Jurkat, Clone E6-1 (cell line): Measurements from ENCODE around the gene FBXW4. TPM values are rescaled to one million over a fixed set of nuclear protein-coding genes. Genes with fewer than 3 reads are reported as not detected.

Experiments
- DNase-seq: peaks from one replicate; pipeline ENCODE4 v3.0.0-alpha.2; 2011; ENCODE audit warnings: low read depth, low spot score
- H3K4me3 ChIP-seq: 2 replicates; pipeline ENCODE4 v1.5.1; 2011; ENCODE audit warnings: mild to moderate bottlenecking, low read length, control low read depth, moderate library complexity
- polyA plus RNA-seq: library from polyadenylated mRNA; unstranded; fragments of >200 nt; gene quantifications from one replicate; pipeline ENCODE4 v1.2.1, GENCODE V29; 2012; ENCODE audit warnings: missing spikeins; ENCODE audit not compliant: insufficient read length, insufficient read depth

Gene FBXW4, protein sequence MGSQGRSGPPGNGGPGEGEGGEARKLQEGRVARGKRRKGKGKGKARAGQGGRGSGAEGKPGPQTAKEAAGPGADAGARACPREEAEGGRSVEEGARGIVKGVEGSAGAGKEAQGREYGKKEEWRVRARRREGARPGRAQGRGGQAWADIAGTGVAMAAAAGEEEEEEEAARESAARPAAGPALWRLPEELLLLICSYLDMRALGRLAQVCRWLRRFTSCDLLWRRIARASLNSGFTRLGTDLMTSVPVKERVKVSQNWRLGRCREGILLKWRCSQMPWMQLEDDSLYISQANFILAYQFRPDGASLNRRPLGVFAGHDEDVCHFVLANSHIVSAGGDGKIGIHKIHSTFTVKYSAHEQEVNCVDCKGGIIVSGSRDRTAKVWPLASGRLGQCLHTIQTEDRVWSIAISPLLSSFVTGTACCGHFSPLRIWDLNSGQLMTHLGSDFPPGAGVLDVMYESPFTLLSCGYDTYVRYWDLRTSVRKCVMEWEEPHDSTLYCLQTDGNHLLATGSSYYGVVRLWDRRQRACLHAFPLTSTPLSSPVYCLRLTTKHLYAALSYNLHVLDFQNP
- 30.6 TPM for polyA plus RNA-seq

DNA sequence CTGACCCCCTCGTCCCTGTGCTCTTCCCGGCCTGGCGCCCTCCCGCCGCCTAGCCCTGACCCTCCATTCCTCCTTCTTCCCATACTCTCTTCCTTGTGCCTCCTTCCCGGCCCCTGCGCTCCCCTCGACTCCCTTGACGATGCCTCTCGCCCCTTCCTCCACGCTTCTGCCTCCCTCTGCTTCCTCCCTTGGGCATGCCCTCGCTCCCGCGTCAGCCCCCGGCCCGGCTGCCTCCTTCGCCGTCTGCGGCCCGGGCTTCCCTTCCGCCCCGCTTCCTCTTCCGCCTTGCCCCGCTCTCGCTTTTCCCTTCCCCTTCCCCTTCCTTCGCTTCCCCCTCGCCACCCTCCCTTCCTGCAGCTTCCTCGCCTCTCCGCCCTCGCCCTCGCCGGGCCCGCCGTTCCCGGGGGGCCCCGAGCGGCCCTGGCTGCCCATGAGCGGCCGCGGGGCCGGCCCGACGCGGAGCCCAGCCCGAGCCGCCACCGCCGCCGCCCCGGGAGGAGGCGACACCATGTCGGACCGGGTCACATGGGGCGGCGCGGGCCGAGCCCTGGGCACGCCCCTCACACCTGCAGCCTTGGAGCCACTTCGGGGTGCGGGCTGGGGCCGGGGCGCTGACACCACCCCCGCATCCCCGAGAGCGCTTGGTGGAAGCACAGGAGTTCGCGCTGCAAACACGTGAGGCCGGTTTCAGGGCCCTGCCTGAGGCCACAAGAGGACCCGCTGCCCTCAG is at the start of gene FBXW4:
FBXW4 (minus strand) TSS at position 497 of the 730 bp plus-strand sequence; CDS start at position 432, 65 bp downstream.
- peak within 1 kb of the TSS; percentile 86 for H3K4me3 ChIP-seq
- DNase-seq: peak; percentile 25

DNA sequence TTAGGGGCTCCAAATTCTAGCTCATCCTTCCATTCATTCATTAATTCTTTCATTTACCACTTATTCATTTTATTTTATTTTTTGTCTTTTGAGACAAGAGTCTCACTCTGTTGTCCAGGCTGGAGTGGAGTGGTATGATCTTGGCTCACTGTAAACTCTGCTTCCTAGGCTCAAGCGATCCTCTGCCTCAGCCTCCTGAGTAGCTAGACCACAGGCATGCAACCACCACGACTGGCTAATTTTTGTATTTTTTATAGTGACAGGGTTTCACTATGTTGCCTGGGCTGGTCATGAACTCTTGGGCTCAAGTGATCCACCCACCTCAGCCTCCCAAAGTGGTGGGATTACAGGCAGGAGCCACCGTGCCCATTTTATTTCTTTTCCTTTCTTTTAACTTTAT is 49.3 kb upstream of the FBXW4 start:
- DNase-seq: no peak
- H3K4me3 ChIP-seq: no peak overlapping the region

DNA sequence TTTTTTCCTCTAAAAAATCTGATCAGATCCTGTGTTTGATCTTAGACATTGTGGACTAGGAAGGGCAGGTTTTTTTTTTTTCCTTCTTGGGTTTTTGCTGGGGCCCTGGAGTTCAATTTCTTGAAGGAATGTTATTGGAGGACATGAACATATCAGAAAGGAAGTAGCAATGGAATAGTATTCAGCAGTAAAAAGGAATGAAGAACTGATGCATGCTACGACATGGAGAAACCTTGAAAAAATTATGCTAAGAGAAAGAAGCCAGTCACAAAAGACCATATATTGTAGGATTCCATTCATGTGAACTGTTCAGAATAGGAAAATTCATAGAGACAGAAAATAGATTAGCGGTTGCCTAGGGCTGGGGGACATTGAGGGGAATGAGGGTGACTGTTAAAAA is 47.0 kb upstream of the FBXW4 start:
- no peak for DNase-seq
- H3K4me3 ChIP-seq: no peak overlapping the region

DNA sequence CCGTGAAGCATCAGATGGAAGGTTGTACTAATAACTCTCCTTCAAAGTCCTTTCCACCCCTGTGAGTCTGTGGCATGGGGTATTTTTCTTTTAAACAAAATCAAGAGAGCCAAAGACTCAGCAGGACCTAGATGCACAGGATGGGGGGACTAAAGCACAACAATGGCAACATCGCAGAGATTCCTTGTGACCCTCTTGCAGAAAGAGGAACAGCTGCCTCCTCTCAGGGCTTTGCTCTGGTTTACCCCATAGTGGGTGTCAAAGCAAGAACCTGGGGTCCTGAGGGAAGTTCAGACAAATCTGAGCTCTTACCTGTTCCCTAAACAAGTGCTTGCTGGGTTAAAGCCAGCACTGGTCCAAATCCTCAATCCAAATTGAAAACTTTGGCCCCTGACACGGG is 41.7 kb upstream of the FBXW4 start:
- no peak for DNase-seq
- H3K4me3 ChIP-seq: no peak overlapping the region

DNA sequence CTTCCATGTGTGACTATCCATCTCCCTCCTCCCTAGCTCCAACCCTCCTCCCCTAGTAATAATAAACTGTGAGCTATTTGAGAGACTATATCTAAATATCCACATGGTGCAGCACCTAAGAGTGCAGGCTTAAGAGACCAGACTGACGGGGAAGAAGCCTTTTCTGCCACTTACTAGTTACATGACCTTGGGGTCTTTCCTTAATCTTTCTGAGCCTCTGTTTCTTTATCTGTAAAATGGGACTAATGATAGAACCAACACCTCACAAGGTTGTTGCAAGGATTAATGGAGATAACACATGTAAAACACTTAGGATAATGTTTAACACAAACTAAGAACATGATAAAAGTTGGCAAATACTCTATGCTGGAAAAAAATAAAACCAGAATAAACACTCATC is 37.1 kb upstream of the FBXW4 start:
- no peak for DNase-seq
- no peak overlapping the region for H3K4me3 ChIP-seq

DNA sequence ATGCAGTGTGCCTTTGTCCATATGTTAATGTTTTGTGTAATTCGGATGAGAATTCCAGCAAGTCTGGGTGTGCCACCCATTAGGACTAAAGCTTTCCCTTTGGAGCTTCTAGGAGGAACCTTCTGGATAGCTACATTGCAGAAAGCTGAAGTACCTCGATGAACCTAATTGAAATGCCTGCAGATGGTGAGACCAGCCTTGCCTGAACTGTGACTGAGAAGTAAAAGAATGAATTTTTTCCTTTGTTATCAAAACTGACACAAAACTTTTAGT is 31.1 kb upstream of the FBXW4 start:
- DNase-seq: no peak
- H3K4me3 ChIP-seq: no peak overlapping the region

DNA sequence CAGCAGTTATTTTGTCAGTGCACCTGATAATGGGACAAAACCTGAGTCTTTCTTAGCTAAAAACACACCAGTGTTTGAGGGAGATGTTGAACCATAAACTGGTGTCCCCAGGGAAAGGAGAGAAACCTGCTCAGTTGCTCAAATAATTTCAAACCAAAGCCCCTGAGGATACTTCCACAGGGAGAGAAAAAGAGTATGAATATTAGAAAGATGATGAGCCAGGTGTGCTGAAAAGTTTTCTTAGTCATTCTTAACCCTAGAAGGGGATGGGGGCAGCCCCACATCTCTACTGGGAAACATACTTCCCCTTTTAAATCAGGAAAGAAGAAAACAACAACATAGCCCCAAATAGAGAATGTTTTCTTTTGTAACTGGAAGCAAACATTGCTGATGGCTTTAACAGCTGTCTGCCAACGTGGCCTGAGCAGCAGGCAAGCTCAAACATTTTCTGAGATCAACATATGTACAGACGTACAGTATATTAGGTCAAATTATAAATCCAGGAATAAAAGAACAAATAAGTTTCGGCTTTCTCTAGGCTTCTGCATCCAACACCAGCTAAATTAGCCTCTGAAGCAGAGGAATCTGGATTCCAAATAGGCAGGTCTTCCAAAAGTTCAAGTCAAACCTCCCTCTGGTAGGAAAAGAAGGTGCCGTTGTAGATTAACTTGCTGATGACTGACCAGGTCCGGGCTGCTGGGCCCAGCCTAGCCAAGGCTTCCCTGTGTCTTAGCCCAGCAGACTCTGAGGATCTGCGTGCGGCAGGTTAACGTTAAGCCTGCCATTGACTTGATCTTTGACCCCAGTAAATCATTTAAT is 30.5 kb upstream of the FBXW4 start:
- no peak for DNase-seq
- no peak overlapping the region for H3K4me3 ChIP-seq

DNA sequence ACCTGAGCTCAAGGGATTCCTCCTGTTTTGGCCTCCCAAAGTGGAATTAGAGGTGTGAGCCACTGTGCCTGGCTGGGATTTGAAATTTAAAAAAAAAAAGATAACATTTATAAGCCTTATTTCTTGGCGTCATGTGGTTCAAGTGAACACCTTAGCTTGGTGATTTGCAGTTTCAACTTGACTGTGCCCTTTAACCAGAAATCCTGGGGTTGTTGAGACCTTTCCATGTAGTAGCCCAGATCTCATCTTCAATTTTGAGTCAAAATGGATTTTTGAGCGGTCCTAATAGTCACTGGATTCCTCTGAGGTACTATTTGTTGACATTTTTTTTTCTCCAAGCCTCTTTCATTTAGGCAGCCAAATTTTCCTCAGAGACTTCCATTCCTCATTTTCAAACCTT is 29.5 kb upstream of the FBXW4 start:
- H3K4me3 ChIP-seq: no peak overlapping the region
- no peak for DNase-seq

DNA sequence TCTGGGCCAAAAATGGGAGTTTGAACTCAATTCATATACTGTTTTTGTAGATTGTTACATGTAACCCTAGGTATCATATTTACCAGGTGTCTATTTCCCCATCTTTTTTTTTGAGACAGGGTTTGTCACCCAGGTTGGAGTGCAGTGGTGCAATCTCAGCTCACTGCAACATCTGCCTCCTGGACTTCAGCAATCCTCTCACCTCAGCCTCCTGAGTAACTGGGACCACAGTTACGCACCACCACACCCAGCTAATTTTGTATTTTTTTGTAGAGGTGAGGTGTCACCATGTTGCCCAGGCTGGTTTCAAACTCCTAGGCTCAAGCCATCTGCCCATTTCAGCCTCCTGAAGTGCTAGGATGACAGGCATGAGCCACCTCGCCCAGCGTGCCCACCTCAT is 28.2 kb upstream of the FBXW4 start:
- no peak overlapping the region for H3K4me3 ChIP-seq

DNA sequence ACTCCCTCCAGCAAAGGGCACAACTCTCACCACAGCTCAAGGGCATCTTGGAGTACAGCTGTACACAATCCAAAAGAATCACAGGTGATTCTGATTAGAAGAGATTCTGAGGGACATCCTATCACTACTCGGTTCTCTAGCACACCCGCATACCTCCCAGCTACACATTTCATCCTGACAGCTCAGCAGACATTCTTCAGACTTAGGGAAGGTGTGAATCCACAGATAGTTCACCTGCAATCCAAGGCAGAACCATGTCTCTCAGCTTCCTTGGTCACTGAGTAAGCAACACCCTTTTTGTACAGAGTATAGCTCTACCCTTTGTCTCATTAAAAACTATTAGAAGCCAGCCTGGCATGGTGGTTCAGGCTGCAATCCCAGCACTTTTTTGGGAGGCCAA is 26.8 kb upstream of the FBXW4 start:
- DNase-seq: no peak
- H3K4me3 ChIP-seq: no peak overlapping the region

More for the DNA sequence above, 28.2 kb upstream of the FBXW4 start:
- DNase-seq: no peak

DNA sequence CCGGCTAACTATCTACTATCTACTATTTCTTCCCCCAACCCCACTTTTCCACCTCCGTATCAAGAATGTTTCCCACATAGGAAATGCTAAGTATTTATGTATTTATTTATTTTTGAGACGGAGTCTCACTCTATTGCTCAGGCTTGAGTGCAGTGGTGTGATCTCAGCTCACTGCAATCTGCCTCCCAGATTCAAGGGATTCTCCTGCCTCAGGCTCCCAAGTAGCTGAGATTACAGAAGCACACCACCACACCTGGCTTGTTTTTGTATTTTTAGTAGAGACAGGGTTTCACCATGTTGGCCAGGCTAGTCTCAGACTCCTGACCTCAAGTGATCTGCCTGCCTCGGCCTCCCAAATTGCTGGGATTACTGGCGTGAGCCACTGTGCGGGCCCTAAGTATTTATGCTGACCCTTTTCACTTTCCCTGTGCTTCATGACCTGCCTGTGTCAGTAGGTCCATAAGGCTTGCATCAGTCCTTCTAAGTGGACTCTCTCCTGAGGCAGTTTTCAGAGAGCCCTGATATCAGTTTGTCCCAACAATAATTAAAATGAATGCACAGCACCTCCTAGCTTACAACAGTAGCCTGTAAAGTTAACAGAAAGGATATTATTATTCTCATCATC is 25.7 kb upstream of the FBXW4 start:
- no peak for DNase-seq
- no peak overlapping the region for H3K4me3 ChIP-seq

DNA sequence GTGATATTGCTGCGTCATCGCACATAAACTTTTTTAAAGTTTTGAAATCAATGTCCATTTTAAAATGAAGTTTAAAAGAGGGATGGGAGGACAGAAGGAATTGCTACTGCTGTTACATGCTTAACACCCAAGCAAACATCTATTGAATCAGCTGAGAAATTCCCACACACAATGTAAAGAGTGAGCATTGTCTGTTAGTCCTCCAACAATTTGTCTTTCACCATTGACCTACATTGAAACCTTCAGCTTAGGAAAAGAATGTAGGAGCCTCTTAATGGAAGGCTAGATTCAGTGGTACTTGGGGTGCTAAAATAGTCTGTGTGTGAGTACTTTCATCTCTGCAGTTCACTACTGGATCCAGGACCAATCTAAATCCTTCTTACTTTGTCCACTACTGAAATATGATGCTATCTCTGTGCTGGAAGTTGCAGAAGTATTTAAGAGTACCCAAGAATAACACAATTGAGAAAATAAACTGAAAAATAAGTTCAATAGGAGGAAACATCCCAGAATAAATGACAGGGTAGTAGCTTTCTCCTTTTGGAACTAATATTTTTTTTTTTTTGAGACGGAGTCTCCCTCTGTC is 23.8 kb upstream of the FBXW4 start:
- no peak for DNase-seq
- H3K4me3 ChIP-seq: no peak overlapping the region

DNA sequence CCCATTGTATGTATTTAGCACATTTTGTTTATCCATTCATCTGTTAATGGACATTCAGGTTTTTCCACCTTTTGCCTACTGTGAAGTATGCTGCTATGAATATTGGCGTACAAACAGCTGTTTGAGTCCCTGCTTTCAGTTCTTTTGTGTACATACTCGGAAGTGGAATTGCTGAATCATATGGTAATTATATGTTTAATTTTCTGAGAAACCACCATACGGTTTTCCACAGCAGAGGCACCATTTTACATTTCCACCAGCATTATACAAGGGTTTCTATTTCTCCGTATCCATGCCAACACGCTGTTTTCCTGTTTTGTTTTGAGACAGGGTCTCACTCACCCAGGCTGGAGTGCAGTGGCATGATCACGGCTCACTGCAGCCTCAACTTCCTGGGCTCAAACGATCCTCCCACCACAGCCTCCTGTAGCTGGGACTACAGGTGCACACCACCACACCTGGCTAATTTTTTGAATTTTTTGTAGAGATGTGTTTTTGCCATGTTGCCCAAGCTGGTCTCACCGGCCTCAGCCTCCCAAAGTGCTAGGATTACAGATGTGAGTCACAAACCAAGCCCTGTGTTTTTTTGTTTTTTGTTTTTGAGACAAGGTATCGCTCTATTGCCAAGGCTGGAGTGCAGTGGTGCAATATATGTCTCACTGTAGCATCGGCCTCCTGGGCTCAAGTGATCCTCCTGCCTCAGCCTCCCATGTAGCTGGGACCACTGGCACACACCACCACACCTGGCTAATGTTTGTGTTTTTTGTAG is 22.1 kb upstream of the FBXW4 start:
- no peak for DNase-seq
- no peak overlapping the region for H3K4me3 ChIP-seq

DNA sequence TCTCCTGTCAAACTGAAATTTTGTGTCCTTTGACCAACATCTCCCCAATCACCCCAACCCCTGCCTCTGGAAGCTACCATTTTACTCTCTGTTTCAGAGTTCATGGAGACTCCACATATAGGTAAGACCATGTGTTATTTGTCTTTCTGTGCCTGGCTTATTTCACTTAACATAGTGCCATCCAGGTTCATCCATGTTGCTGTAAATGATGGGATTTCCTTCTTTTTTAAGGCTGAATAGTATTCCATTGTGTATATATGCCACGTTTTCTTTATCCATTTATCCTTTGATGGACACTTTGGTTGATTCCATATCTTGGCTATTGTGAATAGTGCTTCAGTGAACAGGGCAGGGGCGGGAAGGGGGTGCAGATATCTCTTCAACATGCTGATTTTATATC is 18.0 kb upstream of the FBXW4 start:
- no peak overlapping the region for H3K4me3 ChIP-seq
- DNase-seq: no peak

DNA sequence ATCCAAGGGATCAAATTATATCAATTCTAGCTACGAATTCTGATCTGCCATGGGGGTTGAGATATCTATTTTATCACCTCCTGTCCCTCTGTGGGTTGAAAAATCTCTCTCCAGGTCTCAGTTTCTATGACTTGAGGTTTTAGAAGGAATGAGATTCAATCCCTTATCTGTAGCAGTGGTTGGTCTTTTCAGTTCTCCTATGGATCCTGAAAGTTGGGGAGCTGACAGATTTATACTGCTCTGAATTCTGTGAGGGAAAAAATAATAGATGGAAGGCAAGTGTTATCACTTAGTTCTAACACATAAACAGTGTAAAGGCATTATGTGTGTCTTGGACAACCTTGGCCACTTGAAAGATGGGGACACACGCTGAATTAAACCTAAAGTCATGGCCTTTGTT is 15.8 kb upstream of the FBXW4 start:
- no peak overlapping the region for H3K4me3 ChIP-seq
- DNase-seq: no peak

DNA sequence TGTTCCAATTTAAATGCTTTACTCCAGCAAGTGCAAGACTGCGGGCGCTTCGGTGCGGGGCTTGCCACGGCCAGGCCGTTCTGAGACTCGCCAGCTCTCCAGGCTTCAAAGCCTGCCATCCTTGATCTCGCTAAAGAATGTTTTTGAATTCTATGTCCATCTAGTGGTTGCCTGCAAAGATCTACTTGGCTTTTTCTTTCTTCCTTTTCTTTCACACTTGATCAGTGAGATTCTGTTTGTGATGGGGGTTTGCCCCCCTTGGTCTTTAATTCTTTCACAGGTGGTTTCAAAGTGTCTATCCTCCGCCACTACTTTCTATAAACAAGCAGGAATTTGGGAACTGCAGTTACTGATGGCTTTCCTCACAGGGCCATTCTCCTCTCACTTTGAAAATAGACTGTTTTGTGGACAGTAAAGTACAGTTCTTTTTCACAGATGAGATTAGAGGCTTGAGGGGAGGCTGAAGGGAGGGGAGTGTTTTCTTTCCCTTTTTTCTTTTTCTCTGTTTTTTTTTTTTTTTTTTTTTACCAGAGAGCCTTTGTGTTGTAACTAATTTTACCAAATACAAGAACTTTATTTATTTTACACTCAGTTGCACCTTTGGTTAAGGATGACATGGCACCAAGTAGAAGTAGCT is 15.2 kb upstream of the FBXW4 start:
- no peak overlapping the region for H3K4me3 ChIP-seq
- no peak for DNase-seq

DNA sequence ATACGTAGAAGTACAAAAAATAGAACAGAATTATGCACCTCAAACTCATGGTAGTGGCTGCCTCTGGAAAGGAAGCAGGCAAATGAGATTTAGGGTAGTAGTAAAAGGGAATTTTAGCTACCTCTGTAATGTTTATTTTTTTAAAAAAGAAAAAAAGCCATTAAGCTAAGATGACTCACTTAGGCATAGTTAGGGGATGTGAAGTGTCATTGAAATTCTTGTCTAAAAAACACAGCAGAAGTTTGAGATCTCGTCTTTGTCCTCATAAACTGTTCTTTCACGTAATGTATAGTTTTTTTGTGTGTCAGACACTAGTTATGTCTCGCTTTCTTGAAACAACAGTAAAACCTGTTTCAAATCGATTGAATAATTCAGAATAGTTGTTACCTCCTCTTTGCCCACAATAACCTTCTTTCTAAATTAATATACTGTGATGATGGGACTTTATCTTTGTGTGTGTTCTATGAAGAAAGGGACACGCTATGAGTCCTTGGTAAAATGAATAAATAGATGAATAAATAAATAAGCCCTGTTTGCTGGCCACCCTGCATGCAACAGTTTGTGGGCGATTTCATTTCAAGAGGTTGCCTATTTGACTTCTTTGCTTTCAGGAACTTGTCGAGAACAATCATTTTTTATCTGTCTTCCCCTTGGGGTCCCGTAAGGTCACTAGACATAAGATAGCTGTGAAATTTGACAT is 14.5 kb upstream of the FBXW4 start:
- no peak for DNase-seq

More for the DNA sequence above, 14.5 kb upstream of the FBXW4 start:
- no peak overlapping the region for H3K4me3 ChIP-seq
